ENCODE data around the gene DYNC1H1. TPM values are rescaled to one million over a fixed set of nuclear protein-coding genes. Genes with fewer than 3 reads are reported as not detected.
A peak's percentile ranks its signal among the peaks of the same experiment; 100 is the strongest.

The DYNC1H1 gene
- total RNA-seq, 1 donor from 2014 or later, result 677 TPM

DNA sequence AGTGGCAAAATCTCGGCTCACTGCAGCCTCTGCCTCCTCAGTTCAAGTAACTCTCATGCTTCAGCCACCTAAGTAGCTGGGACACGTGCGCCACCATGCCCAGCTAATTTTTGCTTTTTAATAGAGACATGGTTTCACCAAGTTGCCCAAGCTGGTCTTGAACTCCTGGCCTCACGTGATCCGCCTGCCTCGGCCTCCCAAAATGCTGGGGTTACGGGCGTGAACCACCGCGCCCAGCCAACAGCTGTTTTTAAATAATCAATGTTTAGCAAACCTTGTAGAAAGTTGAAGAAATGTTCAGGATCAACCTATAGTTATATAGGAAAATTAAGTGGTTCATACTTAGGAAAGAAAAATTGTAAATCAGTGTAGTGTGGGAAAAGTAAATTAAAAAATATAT is 128.4 kb downstream of the DYNC1H1 start:
- DNase-seq, result no peak

DNA sequence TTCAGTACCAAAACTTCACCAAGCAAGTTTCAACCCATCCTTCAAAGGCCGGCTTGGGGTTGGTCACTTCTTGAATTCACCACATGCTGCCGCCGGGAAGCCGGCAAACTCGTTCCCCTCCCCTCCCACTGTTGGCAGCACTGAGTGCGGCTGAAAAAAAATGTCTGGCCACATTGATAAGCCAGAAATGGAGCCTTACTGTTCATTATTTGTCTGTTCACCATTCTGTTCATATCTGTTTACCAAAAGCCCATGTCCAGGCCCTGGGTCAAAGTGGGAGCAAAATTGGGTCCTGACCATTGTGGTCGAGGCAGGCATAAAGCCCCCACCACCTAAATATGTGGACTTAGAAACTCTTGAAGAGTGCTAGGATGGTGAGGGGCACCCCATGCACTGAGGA is 129.7 kb downstream of the DYNC1H1 start:
- DNase-seq, result no peak

DNA sequence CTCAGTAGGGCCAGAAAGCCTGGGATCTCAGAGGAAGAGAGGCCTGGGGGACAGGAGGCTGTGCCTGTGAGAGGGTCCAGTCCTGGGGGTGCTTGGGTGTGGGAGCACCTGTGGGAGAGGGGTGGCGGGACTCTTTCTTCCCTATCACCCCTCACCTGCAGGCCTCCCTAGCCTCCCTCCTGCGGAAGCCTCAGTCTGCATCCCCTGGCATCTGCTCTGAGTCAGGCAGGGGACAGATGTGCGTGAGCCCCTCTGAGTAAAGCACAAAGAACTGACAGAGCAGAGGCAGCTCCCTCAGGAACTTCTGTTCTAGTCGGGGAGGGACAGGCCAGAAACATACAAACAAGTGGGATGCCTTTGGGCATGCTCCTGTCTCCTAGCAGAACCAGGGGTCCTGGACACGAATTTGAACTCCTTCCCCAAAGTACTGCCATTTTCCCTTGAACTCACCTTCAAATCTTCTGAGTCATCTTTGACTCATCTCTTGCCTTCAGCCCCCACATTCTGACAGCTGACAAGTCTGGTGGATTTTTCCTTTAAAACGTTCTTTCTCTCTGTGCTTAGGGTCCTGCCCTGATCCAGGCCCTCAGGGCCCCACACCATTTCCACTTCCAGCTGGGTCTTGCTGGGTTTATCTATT is 131.0 kb downstream of the DYNC1H1 start:
- no peak for DNase-seq

DNA sequence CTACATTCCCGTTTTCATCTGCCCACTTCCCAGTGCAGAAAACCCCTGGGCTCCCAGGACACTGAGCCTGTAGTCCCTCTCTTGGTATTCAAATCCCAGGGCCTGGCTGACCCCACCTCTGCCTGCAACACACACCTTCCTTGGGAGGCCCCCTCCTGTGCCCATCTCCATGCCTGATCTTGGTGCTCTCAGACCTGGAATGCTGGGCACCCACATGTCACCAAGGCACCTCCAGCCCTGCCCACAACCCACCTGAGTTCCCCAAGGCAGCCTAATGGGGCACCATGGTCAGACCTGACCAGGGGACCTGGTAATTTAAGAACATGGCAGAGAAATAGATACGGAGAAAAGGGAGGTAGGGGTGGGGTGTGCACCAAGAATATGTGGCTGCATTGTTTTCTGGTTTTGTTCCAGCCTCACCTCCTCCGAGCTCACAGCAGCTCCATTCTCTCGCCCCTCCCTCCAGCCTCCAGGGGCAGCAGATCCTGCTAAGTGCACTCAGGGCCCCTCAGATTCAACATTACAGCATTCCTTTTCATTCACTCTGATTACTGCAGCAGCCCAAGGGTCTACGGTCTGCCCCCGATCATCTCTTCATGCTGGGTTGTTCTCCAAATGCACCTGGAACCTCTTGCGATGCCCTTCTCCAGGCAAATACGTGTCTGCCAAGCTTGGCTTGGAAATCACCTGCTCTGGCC is 131.6 kb downstream of the DYNC1H1 start:
- no peak for DNase-seq

DNA sequence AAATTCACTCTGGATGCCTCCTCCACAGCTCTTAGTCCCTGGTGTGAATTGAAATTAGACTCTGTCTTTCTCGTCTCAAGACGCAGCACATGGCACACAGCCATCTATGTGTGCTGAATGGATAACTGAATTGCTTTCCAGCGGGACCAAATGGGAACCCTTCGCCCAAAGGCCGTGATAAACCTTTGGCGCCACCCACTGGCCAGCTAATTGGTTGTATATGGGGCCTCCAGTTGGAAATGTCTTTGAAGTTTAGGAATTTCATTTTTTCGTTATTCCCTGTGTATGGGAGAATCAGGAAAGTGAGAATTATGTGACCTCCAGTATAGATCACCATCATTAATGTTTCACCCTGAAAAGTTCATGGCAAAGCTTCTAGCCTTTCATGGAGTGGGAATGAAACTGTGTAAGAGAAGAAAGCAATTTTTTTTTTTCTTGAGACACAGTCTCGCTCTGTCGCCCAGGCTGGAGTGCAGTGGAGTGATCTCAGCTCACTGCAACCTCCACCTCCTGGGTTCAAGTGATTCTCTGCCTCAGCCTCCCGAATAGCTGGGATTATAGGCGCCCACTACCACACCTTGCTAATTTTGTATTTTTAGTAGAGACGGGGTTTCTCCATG is 132.3 kb downstream of the DYNC1H1 start:
- peak; percentile 80 for DNase-seq

DNA sequence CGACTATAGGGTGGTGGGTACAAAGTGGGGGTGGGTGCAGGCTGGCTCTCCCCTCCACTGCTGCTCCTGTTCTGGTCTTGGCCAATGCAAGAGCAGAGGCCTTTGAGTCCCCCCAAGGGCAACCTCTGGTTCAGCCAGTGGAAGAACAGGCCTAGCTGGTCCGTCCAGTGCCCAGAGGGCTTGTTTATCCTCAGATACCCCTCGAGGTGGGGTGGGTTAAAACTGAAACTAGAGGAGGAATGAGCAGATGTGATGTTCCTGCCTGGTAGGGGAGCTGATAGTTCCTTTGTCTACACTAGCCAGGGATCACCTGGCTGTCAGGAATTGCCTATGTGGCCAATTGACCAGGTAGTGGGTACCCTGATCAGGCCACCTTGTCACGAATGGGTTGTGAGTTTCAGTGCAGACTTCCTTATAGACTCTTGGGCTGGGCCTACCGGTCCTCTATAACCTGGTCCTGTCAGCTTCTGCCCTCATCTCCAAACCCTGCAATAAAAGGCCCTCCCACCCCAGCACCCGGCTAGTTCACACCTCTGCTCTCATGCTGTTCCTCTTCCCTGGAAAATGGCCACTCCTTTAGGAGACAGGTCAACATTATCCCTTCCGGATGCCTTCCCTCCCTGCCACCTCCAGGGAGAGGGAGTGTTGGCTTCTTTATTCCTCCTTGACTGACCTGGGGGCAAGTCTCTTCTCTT is 133.2 kb downstream of the DYNC1H1 start:
- no peak for DNase-seq

DNA sequence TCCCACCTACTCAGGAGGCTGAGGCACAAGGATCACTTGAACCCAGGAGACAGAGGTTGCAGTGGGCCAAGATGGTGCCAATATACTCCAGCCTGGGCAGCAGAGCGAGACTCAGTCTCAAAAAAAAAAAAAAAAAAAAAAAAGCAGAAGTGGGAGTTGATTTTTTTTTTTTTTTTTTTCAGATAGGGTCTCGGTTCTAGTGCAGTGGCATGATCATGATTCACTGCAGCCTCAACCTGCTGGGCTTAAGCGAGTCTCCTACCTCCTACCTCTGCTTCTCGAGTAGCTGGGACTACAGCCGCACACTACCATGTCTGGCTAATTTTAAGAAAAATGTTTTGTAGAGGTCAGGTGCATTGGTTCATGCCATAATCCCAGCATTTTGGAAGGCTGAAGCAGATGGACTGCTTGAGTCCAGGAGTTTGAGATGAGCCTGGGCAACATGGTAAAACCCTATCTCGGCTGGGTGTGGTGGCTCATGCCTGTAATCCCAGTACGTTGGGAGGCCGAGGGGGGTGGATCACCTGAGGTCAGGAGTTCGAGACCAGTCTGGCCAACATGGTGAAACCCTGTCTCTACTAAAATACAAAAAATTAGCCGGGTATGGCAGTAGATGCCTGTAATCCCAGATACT is 138.8 kb downstream of the DYNC1H1 start:
- no peak for DNase-seq

DNA sequence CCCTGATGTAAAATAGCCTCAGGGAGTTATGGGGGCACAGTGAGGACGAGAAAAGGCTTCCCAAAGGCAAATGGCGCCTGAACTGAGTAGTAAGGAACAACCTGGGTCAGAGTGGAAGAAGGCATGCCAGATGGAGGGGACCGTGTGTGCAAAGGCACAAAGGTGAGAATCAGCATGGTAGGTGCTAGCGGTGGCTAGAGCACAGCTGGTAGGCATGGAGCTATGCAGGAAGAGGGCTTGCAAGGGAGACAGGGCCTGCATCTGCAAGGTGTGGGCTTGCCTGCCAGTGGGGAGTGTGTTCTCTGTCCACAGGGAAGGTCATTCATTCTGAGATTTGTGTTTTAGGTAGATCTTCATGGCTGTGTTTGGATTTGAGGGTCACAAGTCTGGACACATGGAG is 141.0 kb downstream of the DYNC1H1 start:
- no peak for DNase-seq

Small RNA genes within 50 kb of the gene (small RNA-seq; reads per million reads assigned to genes)
- gene AL118558.2 (not detected), gene RN7SL472P (not detected)

Other genes with a start within 250 kb of the DYNC1H1 start
- gene PPP2R5C, start 202.9 kb upstream of the DYNC1H1 start, total RNA-seq, result 166 TPM
- gene HSP90AA1, start 122.5 kb downstream of the DYNC1H1 start, total RNA-seq, result 317 TPM
- gene WDR20, start 175.3 kb downstream of the DYNC1H1 start, total RNA-seq, result 36.0 TPM

All from occipital lobe (tissue), 3 donors.